Hepatocyte (in vitro differentiated cells): ENCODE results near the gene SPATA9. TPM values are rescaled to one million over a fixed set of nuclear protein-coding genes. Genes with fewer than 3 reads are reported as not detected.
A peak's percentile ranks its signal among the peaks of the same experiment; 100 is the strongest.

ENCODE experiments used
- DNase-seq: peaks from one replicate; pipeline ENCODE4 v3.0.0-alpha.2; 2016; ENCODE audit warnings: low spot score
- H2AFZ ChIP-seq: fragments of 200-600 bp; sonication (generic); 2 replicates; pipeline ENCODE4 v1.6.0; 2016; ENCODE audit warnings: antibody characterized with exemption, mild to moderate bottlenecking
- H3K27ac ChIP-seq: fragments of 200-600 bp; sonication (generic); 2 replicates; pipeline ENCODE4 v1.5.1; 2016; ENCODE audit warnings: mild to moderate bottlenecking
- H3K27me3 ChIP-seq: fragments of 200-600 bp; sonication (generic); 2 replicates; pipeline ENCODE4 v1.6.1; 2016
- H3K36me3 ChIP-seq: fragments of 200-600 bp; sonication (generic); replicated peaks from 2 replicates; pipeline ENCODE4 v1.5.1; 2016; ENCODE audit warnings: low read depth; ENCODE audit not compliant: insufficient read depth
- H3K4me1 ChIP-seq: fragments of 200-600 bp; sonication (generic); 2 replicates; pipeline ENCODE4 v1.5.1; 2016; ENCODE audit warnings: mild to moderate bottlenecking, moderate library complexity; ENCODE audit not compliant: insufficient read depth
- H3K4me2 ChIP-seq: fragments of 200-600 bp; sonication (generic); 2 replicates; pipeline ENCODE4 v1.6.0; 2016
- H3K4me3 ChIP-seq: fragments of 200-600 bp; sonication (generic); 2 replicates; pipeline ENCODE4 v1.5.1; 2016; ENCODE audit warnings: mild to moderate bottlenecking
- H3K79me2 ChIP-seq: fragments of 200-600 bp; sonication (generic); 2 replicates; pipeline ENCODE4 v1.6.0; 2017; ENCODE audit warnings: mild to moderate bottlenecking
- H3K9me2 ChIP-seq: fragments of 200-600 bp; sonication (generic); replicated peaks from 2 replicates; pipeline ENCODE4 v1.6.0; 2017; ENCODE audit warnings: mild to moderate bottlenecking; ENCODE audit not compliant: insufficient read depth
- H3K9me3 ChIP-seq: fragments of 200-600 bp; sonication (generic); 2 replicates; pipeline ENCODE4 v1.5.1; 2016; ENCODE audit warnings: low read depth, mild to moderate bottlenecking
- H4K20me1 ChIP-seq: fragments of 200-600 bp; sonication (generic); 2 replicates; pipeline ENCODE4 v1.6.0; 2016; ENCODE audit warnings: mild to moderate bottlenecking; ENCODE audit not compliant: insufficient read depth, poor library complexity, severe bottlenecking
- CTCF ChIP-seq: fragments of 200-600 bp; sonication (generic); IDR thresholded peaks from 2 replicates; pipeline ENCODE4 v1.5.1; 2016; ENCODE audit warnings: antibody characterized with exemption, mild to moderate bottlenecking; ENCODE audit not compliant: poor library complexity
- EZH2 ChIP-seq: fragments of 200-600 bp; sonication (generic); IDR thresholded peaks from 2 replicates; pipeline ENCODE4 v1.6.1; 2016; ENCODE audit warnings: antibody characterized with exemption, mild to moderate bottlenecking, borderline replicate concordance
- EZH2phosphoT487 ChIP-seq: fragments of 200-600 bp; sonication (generic); IDR thresholded peaks from one replicate; pipeline ENCODE4 v1.6.1; 2018; ENCODE audit warnings: antibody characterized with exemption, mild to moderate bottlenecking, low read depth, moderate library complexity; ENCODE audit not compliant: unreplicated experiment, severe bottlenecking
- WGBS: methylation state at CpG from one replicate; pipeline ENCODE4 v1.1.6; 2016; ENCODE audit warnings: low lambda C conversion rate; ENCODE audit errors: missing lambda C conversion rate; 5-methylcytosine and 5-hydroxymethylcytosine counted together
- polyA plus RNA-seq: library from polyadenylated mRNA; unstranded; fragments of >200 nt; fragmentation: Nextera tagmentation; extraction: Ambion mirVana; gene quantifications from 2 replicates; pipeline ENCODE4 v1.2.1, GENCODE V29; 2016
- total RNA-seq: library from RNA; depleted of rRNA; stranded (reverse); fragments of >200 nt; gene quantifications from 2 replicates; pipeline ENCODE4 v1.2.3, GENCODE V29; 2014

The SPATA9 gene
- total and polyA plus RNA-seq, 2 experiments from 2014 or later = 0.33 to 1.2 TPM

GRCh38 chr5:95649842-95650620 lies 32.8 kb downstream of the SPATA9 start:
- Histone ChIP-seq H2AFZ (no peak overlapping the region), H3K36me3 (no peaks in the 10 kb centered on the region), H3K27ac (no peak overlapping the region), H3K79me2 (no peaks in the 10 kb centered on the region), H3K9me2 (no peaks in the 10 kb centered on the region), H3K4me2 (no peak overlapping the region), H3K9me3 (no peaks in the 10 kb centered on the region), H4K20me1 (no peaks in the 10 kb centered on the region), H3K27me3 (no peaks in the 10 kb centered on the region), H3K4me1 (peaks cover 8% of the 10 kb centered on the region), H3K4me3 (no peak overlapping the region)
- DNase-seq = no peak
- TF ChIP-seq EZH2 (no peak), CTCF (no peak), EZH2phosphoT487 (no peak)

GRCh38 chr5:95649274-95649673 lies 33.5 kb downstream of the SPATA9 start:
- DNase-seq = no peak
- no peaks in the 10 kb centered on the region for H3K9me2 ChIP-seq
- no peak overlapping the region for H2AFZ ChIP-seq
- TF ChIP-seq EZH2 (no peak), EZH2phosphoT487 (no peak), CTCF (no peak)
- H3K79me2 ChIP-seq = no peaks in the 10 kb centered on the region
- H3K36me3 ChIP-seq = no peaks in the 10 kb centered on the region
- no peaks in the 10 kb centered on the region for H3K27me3 ChIP-seq
- H3K4me1 ChIP-seq = peaks cover 8% of the 10 kb centered on the region
- no peak overlapping the region for H3K4me2 ChIP-seq
- no peaks in the 10 kb centered on the region for H4K20me1 ChIP-seq
- H3K27ac ChIP-seq = no peak overlapping the region
- no peak overlapping the region for H3K4me3 ChIP-seq
- no peaks in the 10 kb centered on the region for H3K9me3 ChIP-seq

GRCh38 chr5:95647886-95648860 lies 34.6 kb downstream of the SPATA9 start:
- Histone ChIP-seq H3K79me2 (no peaks in the 10 kb centered on the region), H3K4me3 (no peak overlapping the region), H3K36me3 (no peaks in the 10 kb centered on the region), H3K9me2 (no peaks in the 10 kb centered on the region), H3K4me2 (peak overlapping the region; percentile 77), H3K4me1 (peaks cover 8% of the 10 kb centered on the region), H3K9me3 (no peaks in the 10 kb centered on the region), H3K27ac (peak overlapping the region; percentile 92), H4K20me1 (no peaks in the 10 kb centered on the region), H2AFZ (no peak overlapping the region), H3K27me3 (no peaks in the 10 kb centered on the region)
- whole genome bisulfite sequencing = 79% methylated on average over 12 of the region's 12 CpGs
- TF ChIP-seq CTCF (no peak), EZH2phosphoT487 (no peak), EZH2 (no peak)
- DNase-seq = no peak
